ENCODE data around the gene WDR26. TPM values are rescaled to one million over a fixed set of nuclear protein-coding genes. Genes with fewer than 3 reads are reported as not detected.

The WDR26 gene
- total RNA-seq, 1 donor from 2014 or later, result 62.4 TPM

DNA sequence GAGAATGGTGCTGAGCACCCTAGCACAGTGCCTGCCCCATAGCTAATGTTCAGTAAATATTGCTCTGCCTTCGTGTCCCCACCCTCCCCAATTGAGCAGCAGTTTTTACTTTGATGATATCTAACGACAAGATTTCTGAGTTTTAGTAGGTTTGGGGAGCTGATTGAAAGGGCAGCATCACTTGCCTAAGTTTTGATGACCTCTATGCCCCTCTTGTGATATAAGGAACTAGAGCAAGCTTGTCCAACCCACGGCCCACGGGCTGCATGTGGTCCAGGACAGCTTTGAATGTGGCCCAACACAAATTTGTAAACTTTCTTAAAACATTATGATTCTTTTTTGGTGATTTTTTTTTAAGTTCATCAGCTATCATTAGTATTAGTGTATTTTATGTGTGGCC, 76.4 kb downstream of the WDR26 start:
- Mint-ChIP-seq H3K4me3 (peak overlapping the region; percentile 90), H3K4me1 (peaks cover 18% of the 10 kb centered on the region), H3K9me3 (peaks cover 3% of the 10 kb centered on the region), H3K27ac (no peak overlapping the region), H3K27me3 (ENCODE audit: insufficient read depth, low read depth) (no peaks in the 10 kb centered on the region), H3K36me3 (peaks cover 17% of the 10 kb centered on the region)
- Histone ChIP-seq H3K27ac (no peak overlapping the region), H3K27me3 (no peaks in the 10 kb centered on the region), H3K9ac (peak overlapping the region; percentile 60), H2AFZ (replicated peaks) (no peak overlapping the region), H3K79me2 (ENCODE audit: low read depth) (peaks cover 63% of the 10 kb centered on the region), H3K4me1 (peaks cover 10% of the 10 kb centered on the region), H3K4me3 (peak overlapping the region; percentile 78), H3K4me2 (peak overlapping the region; percentile 94), H3F3A (ENCODE audit: low read depth) (no peaks in the 10 kb centered on the region), H3K9me3 (ENCODE audit: low read depth) (no peaks in the 10 kb centered on the region), H3K36me3 (no peaks in the 10 kb centered on the region), H4K20me1 (ENCODE audit: low read depth) (peaks cover 17% of the 10 kb centered on the region)
- TF ChIP-seq EZH2 (IDR thresholded peaks at IDR 0.05) (no peak), EZH2phosphoT487 (IDR thresholded peaks at IDR 0.05) (no peak)
- TF ChIP-seq, protein P1, sequence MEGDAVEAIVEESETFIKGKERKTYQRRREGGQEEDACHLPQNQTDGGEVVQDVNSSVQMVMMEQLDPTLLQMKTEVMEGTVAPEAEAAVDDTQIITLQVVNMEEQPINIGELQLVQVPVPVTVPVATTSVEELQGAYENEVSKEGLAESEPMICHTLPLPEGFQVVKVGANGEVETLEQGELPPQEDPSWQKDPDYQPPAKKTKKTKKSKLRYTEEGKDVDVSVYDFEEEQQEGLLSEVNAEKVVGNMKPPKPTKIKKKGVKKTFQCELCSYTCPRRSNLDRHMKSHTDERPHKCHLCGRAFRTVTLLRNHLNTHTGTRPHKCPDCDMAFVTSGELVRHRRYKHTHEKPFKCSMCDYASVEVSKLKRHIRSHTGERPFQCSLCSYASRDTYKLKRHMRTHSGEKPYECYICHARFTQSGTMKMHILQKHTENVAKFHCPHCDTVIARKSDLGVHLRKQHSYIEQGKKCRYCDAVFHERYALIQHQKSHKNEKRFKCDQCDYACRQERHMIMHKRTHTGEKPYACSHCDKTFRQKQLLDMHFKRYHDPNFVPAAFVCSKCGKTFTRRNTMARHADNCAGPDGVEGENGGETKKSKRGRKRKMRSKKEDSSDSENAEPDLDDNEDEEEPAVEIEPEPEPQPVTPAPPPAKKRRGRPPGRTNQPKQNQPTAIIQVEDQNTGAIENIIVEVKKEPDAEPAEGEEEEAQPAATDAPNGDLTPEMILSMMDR (IDR thresholded peaks at IDR 0.05), result no peak
- DNase-seq (ENCODE audit: low spot score), result no peak

- no peaks in the 10 kb centered on the region for H3K27me3 Mint-ChIP-seq (ENCODE audit: insufficient read depth, low read depth)
- H3F3A ChIP-seq (ENCODE audit: low read depth), result no peaks in the 10 kb centered on the region
- TF ChIP-seq EZH2phosphoT487 (IDR thresholded peaks at IDR 0.05) (no peak), EZH2 (IDR thresholded peaks at IDR 0.05) (no peak)
- TF ChIP-seq, protein P1 (IDR thresholded peaks at IDR 0.05), result no peak
- H3K4me3 Mint-ChIP-seq, result peak overlapping the region; percentile 90
- peak overlapping the region; percentile 44 for H3K27ac Mint-ChIP-seq
- peak overlapping the region; percentile 60 for H3K9ac ChIP-seq
- peak overlapping the region; percentile 94 for H3K4me2 ChIP-seq
- H2AFZ ChIP-seq (replicated peaks), result no peak overlapping the region
- peaks cover under 1% of the 10 kb centered on the region for H3K9me3 Mint-ChIP-seq
- H3K36me3 Mint-ChIP-seq, result peaks cover 13% of the 10 kb centered on the region
- H4K20me1 ChIP-seq (ENCODE audit: low read depth), result peaks cover 17% of the 10 kb centered on the region
- no peaks in the 10 kb centered on the region for H3K9me3 ChIP-seq (ENCODE audit: low read depth)
- H3K4me1 ChIP-seq, result peaks cover 10% of the 10 kb centered on the region
- peak overlapping the region; percentile 78 for H3K4me3 ChIP-seq
- peak; percentile 2 for DNase-seq (ENCODE audit: low spot score)
- no peaks in the 10 kb centered on the region for H3K36me3 ChIP-seq
- no peaks in the 10 kb centered on the region for H3K27me3 ChIP-seq
- H3K79me2 ChIP-seq (ENCODE audit: low read depth), result peaks cover 57% of the 10 kb centered on the region
- H3K27ac ChIP-seq, result no peak overlapping the region
- peaks cover 18% of the 10 kb centered on the region for H3K4me1 Mint-ChIP-seq
Observed at GRCh38 chr1:224357626-224358124, 76.9 kb downstream of the WDR26 start.

DNA sequence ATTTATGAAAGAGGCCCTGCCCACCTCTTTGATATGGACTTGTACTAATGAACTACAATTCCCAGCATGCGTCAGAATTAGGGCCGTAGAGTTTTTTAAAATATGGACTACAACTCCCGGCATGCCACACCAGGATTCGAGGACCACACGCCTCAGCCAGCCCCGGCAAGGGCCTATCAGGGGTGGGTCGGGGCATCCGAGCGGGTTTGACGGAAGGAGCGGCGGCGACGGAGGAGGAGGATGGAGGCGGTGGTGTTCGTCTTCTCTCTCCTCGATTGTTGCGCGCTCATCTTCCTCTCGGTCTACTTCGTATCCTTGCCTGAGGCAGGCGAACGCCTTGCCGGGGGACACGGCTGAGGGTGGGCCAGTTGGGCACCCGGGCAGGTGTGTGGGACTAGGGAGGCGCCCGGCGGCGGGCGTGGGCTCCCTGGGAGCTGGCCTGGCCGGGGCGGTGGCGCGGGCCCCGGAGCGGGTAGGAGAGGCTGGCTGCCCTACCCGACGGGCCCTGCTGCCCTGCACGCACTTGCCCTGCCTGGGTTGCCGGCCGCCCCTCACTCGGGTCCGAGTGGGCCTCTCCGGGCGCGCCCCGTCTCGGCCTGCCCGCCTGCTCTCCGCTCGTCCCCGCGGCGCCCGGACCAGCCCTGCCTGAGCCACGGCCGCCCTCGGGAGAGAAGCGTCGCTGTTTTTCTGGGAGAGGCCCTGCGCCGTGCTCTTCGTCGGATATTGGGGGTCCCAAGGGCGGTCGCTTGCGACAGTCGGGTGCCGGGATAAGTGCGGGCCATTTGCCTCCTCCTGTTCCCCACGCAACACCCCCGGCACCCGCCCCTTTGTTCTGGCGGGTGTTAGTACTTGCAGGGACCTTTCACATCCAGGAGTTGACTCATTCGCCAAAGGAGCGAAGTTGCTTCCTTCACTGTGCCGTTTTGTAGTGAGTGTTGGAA, 77.6 kb downstream of the WDR26 start, which contains the start of gene CNIH4:
Gene CNIH4 (plus strand): TSS at position 195 of the 941 bp plus-strand sequence. CDS start 46 bp downstream, at position 241.
- Histone ChIP-seq H3K79me2 (ENCODE audit: low read depth) (peaks cover 50% of the 10 kb centered on the region), H3K9ac (peak within 1 kb of the TSS; percentile 60), H3K27ac (no peak within 1 kb of the TSS), H3K9me3 (ENCODE audit: low read depth) (no peaks in the 10 kb centered on the region), H3K4me3 (peak within 1 kb of the TSS; percentile 78), H3K4me2 (peak within 1 kb of the TSS; percentile 94), H4K20me1 (ENCODE audit: low read depth) (peaks cover 17% of the 10 kb centered on the region), H3K4me1 (peaks cover 10% of the 10 kb centered on the region), H3K27me3 (no peaks in the 10 kb centered on the region), H3K36me3 (no peaks in the 10 kb centered on the region), H2AFZ (replicated peaks) (peak within 1 kb of the TSS; percentile 60), H3F3A (ENCODE audit: low read depth) (no peaks in the 10 kb centered on the region)
- peak; percentile 96 for DNase-seq (ENCODE audit: low spot score)
- Mint-ChIP-seq H3K9me3 (no peaks in the 10 kb centered on the region), H3K27me3 (ENCODE audit: insufficient read depth, low read depth) (no peaks in the 10 kb centered on the region), H3K27ac (peak within 1 kb of the TSS; percentile 44), H3K4me1 (peaks cover 18% of the 10 kb centered on the region), H3K4me3 (peak within 1 kb of the TSS; percentile 94), H3K36me3 (peaks cover 8% of the 10 kb centered on the region)
- TF ChIP-seq EZH2phosphoT487 (IDR thresholded peaks at IDR 0.05) (no peak), EZH2 (IDR thresholded peaks at IDR 0.05) (no peak)
- TF ChIP-seq, protein P1 (IDR thresholded peaks at IDR 0.05), result no peak

All from neural progenitor cell (in vitro differentiated cells).